GM13977 (cell line): ENCODE data around the gene CBX2.
A peak's percentile ranks its signal among the peaks of the same experiment; 100 is the strongest.

Experiments
- DNase-seq: peaks from one replicate; pipeline ENCODE4 v3.0.0; 2012; ENCODE audit warnings: low spot score
- in situ Hi-C: fragments of 300-500 bp; cut with MboI; formaldehyde crosslinking; loops from one replicate; pipeline ENCODE4 v1.12.0; 2022; ENCODE audit warnings: low sequenced_read_pairs, low pct_unique_long_range_greater_than_20kb, mixed read lengths, inconsistent platforms; ENCODE audit not compliant: unreplicated experiment
- TF ChIP-seq, protein P1 (sequence below): IDR thresholded peaks from 2 replicates; pipeline ENCODE4 v1.5.1; 2012; ENCODE audit warnings: mild to moderate bottlenecking, control low read depth; ENCODE audit not compliant: insufficient read depth; ENCODE audit errors: extremely low read depth, missing control alignments

CBX2 gene

DNA sequence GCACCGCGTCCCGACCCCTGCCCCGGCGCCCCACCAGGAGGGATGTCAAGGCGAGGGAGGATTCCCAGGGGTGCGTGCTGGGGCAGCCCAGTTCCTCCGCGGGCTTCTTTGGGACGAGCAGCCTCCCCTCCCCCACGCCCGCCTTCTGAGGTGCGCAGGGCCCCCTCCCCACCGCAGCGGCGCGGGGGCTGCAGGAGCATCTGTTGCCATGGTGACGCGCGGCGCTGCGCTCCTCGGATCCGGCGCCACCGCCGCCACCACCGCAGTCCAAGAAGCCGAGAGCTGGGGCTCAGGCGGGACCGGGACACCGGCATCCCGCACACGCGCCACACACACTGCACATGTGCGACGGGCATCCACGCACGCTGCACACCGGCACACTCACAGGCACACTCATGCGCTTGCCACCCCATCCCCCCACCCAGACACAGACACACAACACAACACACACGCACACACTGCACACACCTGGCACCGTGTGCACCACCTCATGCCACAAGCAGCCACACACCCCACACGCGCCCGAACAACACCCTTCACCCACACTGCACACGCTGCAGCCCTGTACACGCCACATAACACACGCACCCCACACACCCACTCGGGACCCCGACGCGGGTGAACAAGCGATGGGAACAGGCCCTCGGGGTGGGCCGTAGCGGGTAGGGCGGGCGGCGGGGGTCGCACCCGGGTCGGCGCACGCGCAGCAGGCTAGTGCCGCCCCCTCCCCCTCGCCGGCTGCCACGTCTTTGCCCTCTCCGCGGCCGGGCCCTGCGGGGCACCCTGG lies 30.2 kb upstream of the CBX2 start:
- in situ Hi-C loops = no loop called here
- DNase-seq = peak; percentile 31
- TF ChIP-seq, protein P1, sequence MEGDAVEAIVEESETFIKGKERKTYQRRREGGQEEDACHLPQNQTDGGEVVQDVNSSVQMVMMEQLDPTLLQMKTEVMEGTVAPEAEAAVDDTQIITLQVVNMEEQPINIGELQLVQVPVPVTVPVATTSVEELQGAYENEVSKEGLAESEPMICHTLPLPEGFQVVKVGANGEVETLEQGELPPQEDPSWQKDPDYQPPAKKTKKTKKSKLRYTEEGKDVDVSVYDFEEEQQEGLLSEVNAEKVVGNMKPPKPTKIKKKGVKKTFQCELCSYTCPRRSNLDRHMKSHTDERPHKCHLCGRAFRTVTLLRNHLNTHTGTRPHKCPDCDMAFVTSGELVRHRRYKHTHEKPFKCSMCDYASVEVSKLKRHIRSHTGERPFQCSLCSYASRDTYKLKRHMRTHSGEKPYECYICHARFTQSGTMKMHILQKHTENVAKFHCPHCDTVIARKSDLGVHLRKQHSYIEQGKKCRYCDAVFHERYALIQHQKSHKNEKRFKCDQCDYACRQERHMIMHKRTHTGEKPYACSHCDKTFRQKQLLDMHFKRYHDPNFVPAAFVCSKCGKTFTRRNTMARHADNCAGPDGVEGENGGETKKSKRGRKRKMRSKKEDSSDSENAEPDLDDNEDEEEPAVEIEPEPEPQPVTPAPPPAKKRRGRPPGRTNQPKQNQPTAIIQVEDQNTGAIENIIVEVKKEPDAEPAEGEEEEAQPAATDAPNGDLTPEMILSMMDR = no peak

GRCh38 chr17:79748295-79749099 lies 29.5 kb upstream of the CBX2 start:
- DNase-seq = no peak
- in situ Hi-C loops = no loop called here
- TF ChIP-seq, protein P1 = no peak

DNA sequence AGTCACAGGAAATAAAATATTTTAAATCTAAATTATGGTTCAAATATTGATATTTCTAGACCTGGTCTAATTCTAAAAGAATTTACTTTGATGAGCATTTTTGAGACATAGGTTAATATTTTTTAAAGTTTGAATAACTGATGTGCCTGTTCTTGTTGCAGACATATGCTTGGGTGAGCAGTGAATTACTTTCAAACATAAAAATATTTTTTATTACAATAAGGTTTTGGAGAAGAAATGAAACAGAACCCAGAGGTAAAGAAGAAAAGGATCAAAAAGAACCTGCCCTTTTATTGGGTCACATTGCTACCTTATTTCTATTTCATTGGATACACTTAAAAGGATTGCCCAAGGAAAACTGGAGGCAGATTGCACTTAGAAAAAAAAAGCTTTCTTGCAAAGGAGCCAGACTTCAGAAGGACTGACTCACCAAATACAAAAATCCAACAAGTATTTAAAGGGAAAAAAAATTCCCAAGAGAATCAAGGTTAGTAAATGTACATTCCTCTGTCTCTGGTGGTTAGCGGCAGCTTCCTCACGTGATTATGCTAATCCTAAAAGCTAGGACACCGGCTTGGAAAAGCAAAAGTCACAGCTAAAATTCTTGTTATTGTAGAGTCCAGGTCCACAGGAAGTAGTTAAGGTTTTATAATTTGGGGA lies 28.7 kb upstream of the CBX2 start:
- TF ChIP-seq, protein P1 = no peak
- in situ Hi-C loops = no loop called here
- DNase-seq = no peak

- in situ Hi-C loops = no loop called here
- TF ChIP-seq, protein P1 = no peak
- no peak for DNase-seq
These were observed 28.0 kb upstream of the CBX2 start for GRCh38 chr17:79749958-79750357.

- DNase-seq = no peak
- in situ Hi-C loops = no loop called here
- TF ChIP-seq, protein P1 = no peak
These were observed 27.1 kb upstream of the CBX2 start for GRCh38 chr17:79750650-79751545.

DNA sequence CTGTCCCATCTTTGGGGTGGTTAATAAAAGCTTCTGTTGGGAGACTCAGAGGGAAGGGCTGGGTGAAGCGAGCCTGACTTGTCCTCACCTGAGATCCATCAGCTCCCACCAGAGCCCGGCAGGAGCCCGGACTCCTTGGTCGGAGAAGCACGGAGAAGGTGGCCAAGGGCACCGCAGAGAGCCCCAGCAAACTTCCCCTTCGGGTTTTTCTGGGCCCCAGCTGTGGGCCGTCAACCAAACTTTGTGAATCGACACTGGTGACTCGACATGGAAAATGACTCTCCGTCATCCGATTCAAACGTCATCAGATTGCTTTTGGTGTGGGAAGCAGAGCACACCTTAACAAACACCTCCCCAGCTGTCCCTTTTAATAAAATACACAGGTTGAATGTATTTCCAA lies 25.8 kb upstream of the CBX2 start:
- TF ChIP-seq, protein P1 = no peak
- in situ Hi-C loops = no loop called here

More for the DNA sequence above, 25.8 kb upstream of the CBX2 start:
- no peak for DNase-seq
